ENCODE data around the gene ANKRD7.

The ANKRD7 gene, protein sequence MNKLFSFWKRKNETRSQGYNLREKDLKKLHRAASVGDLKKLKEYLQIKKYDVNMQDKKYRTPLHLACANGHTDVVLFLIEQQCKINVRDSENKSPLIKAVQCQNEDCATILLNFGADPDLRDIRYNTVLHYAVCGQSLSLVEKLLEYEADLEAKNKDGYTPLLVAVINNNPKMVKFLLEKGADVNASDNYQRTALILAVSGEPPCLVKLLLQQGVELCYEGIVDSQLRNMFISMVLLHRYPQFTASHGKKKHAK

DNA sequence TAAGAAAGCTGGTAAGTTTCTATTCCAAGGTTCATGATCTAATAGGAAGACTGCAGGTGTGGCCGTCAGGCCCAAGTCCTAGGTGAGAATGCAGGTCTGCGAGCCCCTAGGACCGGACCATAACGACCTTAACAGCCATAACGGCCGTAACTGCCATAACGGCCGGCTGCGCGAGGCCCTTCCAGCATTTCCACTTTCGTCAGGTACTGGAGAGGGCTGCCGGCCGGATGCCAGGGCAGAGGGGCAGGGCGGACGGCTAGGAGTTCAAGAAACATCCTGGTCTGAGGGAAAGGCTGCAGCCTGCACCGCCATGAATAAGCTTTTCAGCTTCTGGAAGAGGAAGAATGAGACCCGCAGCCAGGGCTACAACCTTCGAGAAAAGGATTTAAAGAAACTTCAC lies at the start of gene ANKRD7:
Gene ANKRD7 (plus strand): TSS at position 184 of the 400 bp plus-strand sequence. CDS start 127 bp downstream, at position 311.
- no peak for DNase-seq (ENCODE audit: low read depth in 3 of 3)

DNA sequence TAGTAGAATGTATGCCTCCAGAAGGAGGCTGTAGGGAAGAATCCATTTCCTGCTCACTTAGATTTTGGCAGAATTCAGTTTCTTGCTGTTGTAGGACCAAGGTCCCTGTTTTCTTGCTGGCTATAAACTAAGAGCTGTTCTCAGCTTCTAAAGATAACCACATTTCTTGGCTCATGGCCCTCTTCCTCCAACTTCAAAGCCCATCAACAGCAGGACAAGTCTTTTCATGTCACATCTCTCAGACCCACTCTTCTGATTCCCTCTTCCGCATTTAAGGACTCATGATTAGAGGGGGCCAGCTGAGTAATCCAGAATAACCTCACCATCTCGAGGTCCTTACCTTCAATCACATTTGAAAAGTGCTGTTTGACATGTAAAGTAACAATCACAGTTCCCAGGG lies 48.8 kb upstream of the ANKRD7 start:
- no peak for DNase-seq (ENCODE audit: low read depth in 3 of 3)

DNA sequence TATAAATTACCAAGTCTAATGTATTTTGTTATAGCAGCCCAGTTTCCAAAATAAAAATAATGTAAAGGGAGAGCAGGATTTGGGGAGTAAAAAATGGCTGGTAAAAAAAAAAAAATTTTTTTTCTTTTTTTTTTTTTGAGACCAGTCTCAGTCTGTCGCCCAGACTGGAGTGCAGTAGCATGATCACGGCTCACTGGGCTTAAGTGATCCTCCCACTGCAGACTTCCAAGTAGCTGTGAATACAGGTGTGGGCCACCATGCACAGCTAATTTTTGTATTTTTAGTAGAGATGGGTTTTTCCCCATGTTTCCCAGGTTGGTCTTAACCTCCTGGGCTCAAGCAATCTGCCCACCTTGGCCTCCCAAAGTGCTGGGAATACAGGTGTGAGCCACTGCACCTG lies 45.3 kb upstream of the ANKRD7 start:
- no peak for DNase-seq (ENCODE audit: low read depth in 3 of 3)

DNA sequence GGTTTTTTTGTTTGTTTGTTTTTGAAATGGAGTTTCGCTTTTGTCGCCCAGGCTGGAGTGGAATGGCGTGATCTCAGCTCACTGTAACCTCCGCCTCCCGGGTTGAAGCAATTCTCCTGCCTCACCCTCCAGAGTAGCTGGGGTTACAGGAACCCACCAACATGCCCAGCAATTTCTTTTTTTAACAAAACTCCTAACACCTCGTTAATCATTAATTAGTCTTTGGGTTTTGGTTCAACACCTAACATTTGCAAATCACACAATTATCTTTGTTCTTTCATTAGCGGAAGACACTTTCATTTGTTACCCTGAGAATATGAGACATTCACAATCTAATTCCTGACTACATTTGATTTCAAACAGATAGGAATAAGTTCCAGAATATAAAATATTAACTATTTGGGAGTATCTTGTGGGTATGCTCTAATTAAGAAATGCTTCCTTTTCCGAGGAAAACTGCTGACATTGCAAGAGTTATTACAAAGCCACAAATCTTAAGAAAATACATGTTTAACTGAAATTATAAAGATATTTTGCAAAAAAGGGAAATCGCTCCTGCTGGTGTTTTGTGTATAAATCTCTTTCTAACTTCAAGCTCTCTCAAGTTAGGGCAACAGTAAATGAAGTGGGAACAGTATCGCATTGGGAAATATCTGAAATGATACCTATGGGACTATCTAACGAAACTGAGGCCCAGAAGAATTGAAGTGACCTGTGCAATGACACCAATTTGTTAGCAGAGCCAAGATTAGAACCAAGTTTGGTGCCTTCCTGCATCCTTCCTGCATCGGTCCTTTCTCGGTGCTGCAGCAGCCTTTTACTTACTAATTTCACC lies 41.7 kb upstream of the ANKRD7 start:
- no peak for DNase-seq (ENCODE audit: low read depth in 3 of 3)

DNA sequence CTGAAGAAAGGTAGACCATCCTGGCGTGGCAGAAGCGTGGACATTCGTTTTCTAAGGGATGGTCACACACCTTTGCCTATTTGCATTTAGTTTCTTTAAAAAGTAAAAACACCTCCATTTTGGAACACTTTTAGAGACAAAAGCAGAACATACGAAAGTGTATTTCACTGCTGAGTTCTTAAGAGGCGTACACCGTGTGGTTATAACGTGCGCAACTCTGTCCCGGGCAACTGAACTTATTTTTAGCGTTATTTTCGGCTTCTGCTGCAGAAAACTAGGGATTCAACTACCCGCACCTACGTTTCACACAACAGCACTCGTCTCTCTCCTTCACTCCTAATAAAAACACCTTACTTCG lies 41.1 kb upstream of the ANKRD7 start:
- no peak for DNase-seq (ENCODE audit: low read depth in 3 of 3)

DNA sequence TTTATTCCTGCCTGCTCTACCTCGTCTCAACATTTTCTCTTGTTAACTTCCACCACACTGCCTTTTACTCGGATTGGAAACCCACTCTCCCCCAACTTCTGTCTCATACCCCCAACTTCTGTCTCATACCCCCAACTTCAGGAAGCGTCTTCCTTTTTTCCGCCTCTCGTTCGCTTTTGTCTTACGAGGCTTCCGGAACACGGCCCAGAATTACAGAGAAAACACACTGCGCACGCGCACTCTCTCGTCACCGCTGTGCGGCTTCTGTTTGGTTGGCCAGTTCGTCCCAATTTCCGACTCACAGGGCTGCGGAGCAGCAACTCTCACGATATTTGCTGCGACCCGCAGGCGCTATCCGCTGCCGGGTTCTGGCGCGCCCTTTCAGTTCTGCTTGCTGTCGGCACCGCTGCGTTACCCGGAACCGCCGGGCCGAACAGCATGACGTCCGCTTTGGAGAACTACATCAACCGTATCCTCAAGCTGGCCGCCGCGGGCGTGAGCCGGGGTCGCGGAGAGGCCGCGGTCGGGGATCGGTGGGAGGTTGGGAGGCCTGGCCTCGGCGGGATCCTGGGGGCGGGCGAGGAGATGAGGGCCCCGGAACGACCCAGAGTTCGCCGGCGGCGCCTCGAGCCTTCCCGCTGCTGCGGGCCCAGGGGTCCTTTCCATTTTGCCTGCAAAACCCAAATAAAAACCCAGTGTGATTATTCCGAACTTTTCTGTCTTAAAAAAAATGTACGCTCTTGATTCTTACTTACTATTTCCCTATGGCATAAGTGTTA lies 40.5 kb upstream of the ANKRD7 start, which contains the start of gene LSM8:
Gene LSM8 (plus strand): TSS at position 379 of the 779 bp plus-strand sequence. CDS start 60 bp downstream, at position 439.
- DNase-seq (ENCODE audit: low read depth in 3 of 3) = peak; percentile 95 to 96 (median 96)

DNA sequence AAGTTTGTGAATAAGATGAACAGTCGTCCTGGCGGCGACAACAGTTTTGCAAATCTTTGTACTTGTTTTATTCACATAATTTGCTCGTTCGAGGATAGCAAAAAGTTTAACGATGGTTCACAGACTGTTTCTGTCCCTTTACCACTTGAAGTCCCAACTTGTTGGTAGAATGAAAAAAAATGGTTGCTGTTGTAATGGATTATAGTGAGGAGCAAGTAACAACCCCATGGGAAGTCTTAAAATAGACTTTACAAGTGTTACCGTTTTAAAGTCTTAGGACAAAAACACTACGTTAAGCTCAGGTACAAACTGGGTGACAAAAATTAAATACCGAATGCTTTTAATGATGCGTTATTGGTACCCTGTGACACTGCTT lies 40.0 kb upstream of the ANKRD7 start:
- DNase-seq (ENCODE audit: low read depth in 3 of 3) = no peak

DNA sequence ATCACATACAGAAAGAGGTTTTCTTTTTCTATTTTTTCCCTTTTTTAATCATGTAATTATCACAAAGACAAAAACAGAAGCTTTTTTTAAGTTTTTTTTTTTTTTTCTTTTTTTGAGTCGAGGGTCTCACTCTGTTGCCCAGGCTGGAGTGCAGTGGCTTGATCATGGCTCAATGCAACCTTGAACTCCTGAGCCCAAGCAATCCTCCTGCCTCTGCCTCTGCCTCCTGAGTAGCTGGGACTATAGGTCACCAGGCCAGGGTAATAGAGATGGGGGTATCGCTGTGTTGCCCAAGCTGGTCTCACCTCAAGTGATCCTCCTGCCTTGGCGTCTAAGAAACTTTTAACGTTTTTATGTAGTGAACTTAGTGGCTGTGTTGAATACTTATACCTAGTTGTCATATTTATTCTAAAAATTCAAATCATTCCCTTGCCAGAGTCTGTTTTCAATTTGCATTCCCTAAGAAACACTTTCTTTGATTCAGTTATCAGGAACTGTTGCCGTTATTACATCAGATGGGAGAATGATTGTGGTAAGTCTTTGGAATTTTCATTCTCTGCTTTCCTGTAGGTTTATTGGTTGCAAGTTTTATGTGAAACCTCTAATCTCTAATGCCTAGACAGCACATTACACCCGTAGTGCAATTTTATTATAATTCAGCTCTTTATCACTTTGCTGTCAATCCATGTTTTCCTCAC lies 39.2 kb upstream of the ANKRD7 start:
- no peak for DNase-seq (ENCODE audit: low read depth in 3 of 3)

DNA sequence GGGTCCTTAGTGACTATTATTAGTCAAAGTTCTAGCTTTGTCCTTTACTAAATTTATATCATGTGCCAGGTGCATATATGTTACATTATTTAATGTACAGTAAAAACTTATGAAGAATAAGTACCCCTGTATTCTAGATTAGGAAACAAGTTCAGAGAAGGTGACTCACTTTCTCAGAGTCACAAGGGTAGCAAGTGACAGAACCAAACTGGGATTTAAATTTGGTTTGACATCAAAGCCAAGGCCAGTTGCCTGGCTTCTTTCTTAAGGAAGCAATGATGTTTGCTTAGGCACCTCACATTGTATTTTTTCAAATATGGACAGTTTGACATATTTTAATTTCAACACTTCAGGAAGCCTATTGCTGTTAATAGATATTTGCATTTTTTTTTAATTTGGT lies 38.0 kb upstream of the ANKRD7 start:
- no peak for DNase-seq (ENCODE audit: low read depth in 3 of 3)

DNA sequence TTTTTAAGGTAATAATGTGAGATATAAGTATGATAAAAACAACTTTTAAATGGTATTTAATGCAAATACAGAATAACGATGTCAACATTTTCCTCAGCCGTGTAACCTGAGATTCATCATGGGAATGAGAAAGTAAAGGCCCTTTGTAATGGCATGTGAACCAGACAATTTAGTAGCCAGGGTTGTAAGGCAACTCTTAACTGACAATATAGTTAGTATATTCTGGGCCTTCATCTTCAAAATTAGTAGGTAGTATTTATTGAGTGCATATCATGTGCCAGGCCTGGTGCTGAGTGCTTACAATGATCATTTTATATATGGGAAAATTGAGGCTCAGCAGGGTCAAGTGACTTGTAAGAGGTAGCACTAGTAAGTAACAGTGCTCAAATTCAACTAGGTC lies 29.9 kb upstream of the ANKRD7 start:
- DNase-seq (ENCODE audit: low read depth in 3 of 3) = no peak

DNA sequence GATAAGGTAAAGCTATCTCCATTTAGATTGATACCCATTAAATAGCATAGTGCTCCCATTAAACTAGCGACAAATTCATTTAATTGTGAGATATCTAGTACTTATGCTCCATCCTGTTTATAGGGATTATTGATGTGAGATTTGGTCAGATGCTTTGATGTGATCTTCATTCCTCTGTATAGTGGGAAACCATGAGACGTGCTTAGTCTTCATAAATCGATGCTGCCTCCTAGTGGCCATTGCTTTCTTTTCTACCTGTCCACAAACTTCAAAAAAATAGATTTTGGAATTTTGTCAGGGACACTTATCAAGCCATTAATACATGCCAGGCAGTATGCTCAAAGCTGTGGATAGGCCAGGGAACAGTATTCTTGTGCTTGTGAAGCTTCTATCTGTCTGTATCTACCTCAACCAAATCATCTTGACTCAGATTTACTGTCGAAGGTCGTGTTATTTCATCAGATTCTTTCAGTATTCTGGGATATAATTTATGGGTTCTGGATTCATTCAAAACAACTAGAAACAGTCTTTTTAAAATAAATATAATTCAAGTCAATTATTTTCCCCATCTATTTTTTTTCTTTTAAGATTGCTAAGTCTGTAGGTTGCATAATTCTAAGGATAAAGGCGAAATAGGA lies 28.5 kb upstream of the ANKRD7 start:
- peak in 1 of 3 experiments; percentile 37 for DNase-seq (ENCODE audit: low read depth in 3 of 3)

DNA sequence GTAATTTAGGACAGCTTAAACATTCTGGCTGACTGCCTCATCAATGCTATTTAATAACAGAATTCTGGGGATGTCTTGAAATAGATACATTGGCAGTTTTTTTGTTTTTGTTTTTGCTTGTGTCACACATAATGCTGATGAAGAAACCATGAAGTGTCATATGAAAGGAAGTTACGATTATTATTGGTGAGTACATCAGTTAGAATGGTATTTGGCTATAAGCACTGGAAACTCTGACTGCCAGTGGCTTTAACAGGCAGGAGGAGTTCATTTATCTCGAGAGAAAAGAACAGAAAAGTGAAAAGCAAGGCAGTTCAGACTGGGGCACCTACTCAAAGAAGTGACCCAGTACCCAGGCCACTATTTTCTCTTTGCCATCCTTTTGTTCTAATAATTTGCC lies 22.4 kb upstream of the ANKRD7 start:
- DNase-seq (ENCODE audit: low read depth in 3 of 3) = no peak

DNA sequence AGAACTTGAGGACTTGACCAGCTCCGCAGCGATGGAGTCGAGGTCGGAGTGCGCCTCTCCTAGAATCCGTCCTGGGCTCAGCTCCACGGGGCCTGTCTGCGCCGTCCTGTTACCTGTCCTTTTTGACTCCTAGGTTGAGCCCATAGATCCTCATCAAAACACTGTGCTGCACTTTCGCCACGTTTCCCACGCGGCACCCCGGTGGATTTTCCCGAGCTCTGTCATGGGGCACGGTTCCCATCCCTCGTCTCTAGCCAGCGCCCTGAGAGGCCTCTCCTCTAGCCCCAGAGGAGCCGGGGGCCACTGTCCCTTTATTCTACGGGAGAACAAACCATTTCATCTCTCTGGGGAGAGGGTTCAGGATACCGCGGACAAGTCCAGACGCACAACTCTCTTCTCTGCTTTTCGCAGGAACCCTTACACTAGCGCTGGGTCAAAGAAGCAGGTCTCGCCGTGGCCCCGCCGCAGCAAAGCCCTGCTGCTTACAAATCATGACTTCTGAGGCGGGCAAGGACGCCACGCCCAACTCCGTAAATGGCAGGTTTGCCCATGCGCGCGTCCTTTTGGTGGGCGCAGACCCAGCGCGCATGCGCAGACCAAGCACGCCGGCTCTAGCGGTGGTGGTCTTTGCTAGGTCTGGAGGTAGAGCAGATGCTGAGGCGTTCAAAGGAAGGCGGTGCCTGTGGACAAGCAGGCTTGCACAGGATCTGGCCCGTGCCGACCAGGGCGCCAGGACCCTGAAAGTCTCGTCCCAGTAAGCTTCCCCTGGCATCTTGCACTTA lies 10.3 kb upstream of the ANKRD7 start:
- DNase-seq (ENCODE audit: low read depth in 3 of 3) = peak; percentile 27 to 69 (median 47)

DNA sequence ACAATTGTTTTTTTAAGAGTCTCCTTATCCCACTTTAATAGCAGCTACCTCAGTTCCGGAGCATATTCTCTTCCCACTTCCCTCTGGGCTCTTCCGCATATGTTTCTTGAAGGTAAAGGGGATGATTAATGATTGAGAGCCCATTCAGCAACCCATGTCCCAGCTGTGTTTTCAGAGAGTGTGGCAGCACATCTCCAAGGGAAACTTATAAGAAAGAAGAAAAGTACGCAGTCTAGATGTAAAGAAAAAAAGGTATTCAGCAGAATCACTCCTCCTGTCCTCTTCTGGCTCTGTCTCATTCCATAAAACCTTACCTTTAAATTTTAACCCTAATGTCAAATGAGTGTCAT lies 9.7 kb upstream of the ANKRD7 start:
- DNase-seq (ENCODE audit: low read depth in 3 of 3) = no peak

DNA sequence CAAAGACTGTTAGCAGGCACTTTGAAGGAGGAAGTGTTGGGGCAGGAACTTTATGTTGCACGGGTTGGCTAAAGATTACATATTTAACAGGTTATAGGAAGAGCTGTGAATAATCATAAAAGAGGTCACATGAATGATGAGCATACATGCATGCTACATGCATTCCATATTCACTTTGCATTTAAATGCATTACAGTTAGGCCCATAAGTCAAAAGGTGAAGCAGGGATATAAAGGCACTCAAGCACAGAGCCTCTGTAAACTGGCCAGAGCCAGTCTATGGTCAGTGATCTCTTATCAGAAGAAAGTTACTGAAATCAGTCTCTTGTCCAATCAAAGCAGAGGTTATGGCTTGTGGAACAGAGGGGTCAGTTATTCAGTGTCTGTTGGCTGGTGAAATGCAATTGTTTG lies 7.3 kb upstream of the ANKRD7 start:
- no peak for DNase-seq (ENCODE audit: low read depth in 3 of 3)

DNA sequence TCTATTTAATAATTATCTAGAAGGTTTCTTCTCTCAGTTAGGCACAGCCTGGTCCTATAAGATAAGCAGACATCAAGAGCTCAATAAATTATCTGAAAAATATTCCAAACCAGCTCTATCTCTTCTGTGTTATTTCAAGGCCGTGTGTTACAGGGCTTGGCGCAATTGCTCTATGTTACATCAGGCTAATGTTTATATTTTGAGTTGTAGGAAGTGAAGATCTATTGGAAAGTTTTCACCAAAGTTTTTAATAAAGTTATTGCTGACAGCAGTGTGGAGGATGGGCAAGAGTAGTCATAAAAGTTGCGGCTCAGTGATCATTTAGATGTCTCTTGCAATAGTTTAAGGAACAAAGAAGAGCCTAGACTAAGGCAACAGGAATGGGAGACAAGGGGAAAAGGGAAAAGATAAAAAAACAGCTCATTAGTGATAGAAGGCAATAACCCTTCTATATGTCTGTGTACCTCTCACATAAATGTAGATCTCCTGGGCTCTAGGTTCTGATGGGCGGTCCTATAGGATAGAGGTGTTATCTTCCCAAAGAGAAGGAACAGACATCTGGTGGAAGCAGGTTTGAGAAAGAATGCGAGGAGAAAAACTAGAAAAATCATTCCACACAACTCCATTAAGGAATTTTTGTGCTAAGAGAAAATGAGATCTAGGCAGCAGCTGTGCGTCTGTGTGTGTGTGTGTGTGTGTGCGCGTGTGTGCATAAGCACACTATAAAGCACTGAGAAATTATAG lies 5.9 kb upstream of the ANKRD7 start:
- no peak for DNase-seq (ENCODE audit: low read depth in 3 of 3)

DNA sequence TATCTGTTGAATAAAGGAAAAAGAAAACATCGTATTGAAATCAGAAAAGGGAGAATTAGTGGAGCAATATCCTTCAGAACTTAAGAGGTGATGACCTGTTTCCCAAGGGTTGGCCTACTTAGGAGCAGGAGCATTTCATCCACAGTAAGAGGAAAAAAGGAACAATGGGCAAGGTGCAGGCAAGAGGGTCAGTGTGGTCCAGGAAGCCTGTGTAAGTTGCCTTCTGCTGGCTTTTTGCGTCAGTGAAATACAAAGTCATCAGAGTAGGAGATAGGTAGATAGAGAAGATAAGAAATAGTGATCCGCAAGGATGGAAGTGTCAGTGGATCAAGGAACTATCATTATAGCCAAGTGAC lies 5.4 kb upstream of the ANKRD7 start:
- no peak for DNase-seq (ENCODE audit: low read depth in 3 of 3)

DNA sequence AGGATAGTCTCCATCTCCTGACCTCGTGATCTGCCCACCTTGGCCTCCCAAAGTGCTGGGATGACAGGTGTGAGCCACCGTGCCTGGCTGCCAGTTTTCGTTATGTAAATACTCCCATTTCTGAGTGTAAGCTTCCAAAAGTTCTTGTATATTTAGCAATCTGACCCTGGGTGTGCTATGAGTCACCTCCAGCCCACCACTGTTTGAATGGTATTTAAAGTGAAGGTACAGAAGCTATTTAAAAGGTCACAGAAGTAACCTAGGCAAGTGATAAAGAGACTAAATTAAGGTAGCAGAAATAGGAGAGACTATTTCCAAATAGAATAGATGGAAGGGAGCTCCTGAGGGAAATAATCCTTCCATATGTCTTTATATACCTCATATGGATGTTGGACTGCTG lies 3.9 kb upstream of the ANKRD7 start:
- no peak for DNase-seq (ENCODE audit: low read depth in 3 of 3)

DNA sequence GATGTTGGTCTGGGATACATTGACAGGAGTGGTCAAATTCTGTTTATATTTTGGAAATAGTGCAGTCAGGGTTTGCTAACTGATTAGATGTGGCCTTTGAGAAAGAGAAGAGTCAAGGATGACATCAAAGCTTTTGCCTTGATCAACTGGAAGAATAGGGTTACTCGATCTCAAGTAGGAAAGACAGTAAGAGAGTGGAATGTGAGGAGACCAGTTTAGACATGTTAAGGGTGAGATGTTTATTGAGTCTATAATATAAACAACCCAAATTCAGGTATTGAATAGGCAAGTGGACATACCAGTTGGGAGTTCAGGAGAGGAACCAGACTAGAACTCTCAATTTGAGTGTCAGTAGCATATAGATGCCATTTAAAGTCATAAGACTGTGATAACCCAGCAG lies 1.9 kb upstream of the ANKRD7 start:
- no peak for DNase-seq (ENCODE audit: low read depth in 3 of 3)

DNA sequence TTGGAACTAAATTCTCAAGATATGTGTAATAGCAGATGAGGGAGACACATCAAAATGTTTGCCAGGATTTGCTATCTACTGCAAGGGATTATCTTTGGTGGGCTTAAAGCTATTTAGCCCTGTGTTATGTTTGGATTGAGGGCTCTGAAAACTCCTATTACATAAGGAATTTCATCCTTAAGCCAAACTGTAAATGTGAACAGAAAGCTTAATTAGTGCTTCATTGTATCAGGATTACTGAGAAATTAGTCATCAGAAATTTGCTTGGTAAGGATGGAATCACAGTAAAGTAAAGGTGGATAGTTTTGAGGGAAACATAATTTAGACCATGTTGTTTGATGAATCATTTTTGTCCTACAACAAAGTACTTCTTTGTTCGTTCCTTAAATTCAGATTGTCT lies 8.3 kb downstream of the ANKRD7 start:
- no peak for DNase-seq (ENCODE audit: low read depth in 3 of 3)

All from stimulated activated CD4-positive, alpha-beta T cell treated with anti-CD3 and anti-CD28 coated beads, TNF-alpha, amount 100 ng/mL, for 24 hours (primary cell).